IMR-90 (cell line): Measurements from ENCODE around the gene SEMA4D. TPM values are rescaled to one million over a fixed set of nuclear protein-coding genes. Genes with fewer than 3 reads are reported as not detected.

Experiments used
- ATAC-seq: fragments of 200-7000 bp; cut with Tn5 transposase; 2 replicates; pipeline ENCODE4 v1.9.1; 2020; ENCODE audit warnings: low read depth, mild to moderate bottlenecking, moderate library complexity
- BruUV-seq: library from RNA; stranded (reverse); fragments of 400-500 nt; replicated peaks from 2 replicates; lab custom pipeline; 2021; lab: Mats Ljungman, UMichigan
- CTCF ChIA-PET: fragments of 300-600 bp; formaldehyde crosslinking; extraction: SDS; loops from one replicate; lab custom pipeline; 2021; ENCODE audit warnings: antibody characterized with exemption; lab: Yijun Ruan, JAX
- POLR2A ChIA-PET: fragments of 300-600 bp; sonication (Branson Sonifier 250); formaldehyde crosslinking; loops from one replicate; lab custom pipeline; 2022; ENCODE audit warnings: antibody characterized with exemption; ENCODE audit not compliant: unreplicated experiment; lab: Charles Lee
- DNase-seq: peaks from one replicate; pipeline ENCODE4 v3.0.0; 2013
- H2AFZ ChIP-seq: replicated peaks from 2 replicates; pipeline ENCODE3; 2013; ENCODE audit warnings: low read length, mild to moderate bottlenecking; ENCODE audit not compliant: poor library complexity
- H2AK5ac ChIP-seq: 2 replicates; pipeline ENCODE4 v1.6.1; 2013; ENCODE audit warnings: low read depth, low read length, inconsistent platforms
- H2AK9ac ChIP-seq: replicated peaks from 2 replicates; pipeline ENCODE3; 2013; ENCODE audit warnings: mild to moderate bottlenecking, low read depth, low read length, moderate library complexity; ENCODE audit not compliant: poor library complexity
- H2BK120ac ChIP-seq: 2 replicates; pipeline ENCODE4 v1.6.1; 2013; ENCODE audit warnings: low read depth, low read length, inconsistent platforms
- H2BK15ac ChIP-seq: 3 replicates; pipeline ENCODE4 v1.6.1; 2013; ENCODE audit warnings: low read depth, low read length, inconsistent platforms
- H2BK20ac ChIP-seq: 2 replicates; pipeline ENCODE4 v1.6.1; 2013; ENCODE audit warnings: low read depth, mild to moderate bottlenecking, inconsistent platforms, low read length, moderate library complexity
- H2BK5ac ChIP-seq: 2 replicates; pipeline ENCODE4 v1.6.1; 2013; ENCODE audit warnings: mild to moderate bottlenecking, low read depth, low read length, inconsistent platforms; ENCODE audit not compliant: poor library complexity, severe bottlenecking
- H3K14ac ChIP-seq: replicated peaks from 2 replicates; pipeline ENCODE4 v1.6.1; 2013; ENCODE audit warnings: low read depth, low read length, inconsistent platforms
- H3K18ac ChIP-seq: 2 replicates; pipeline ENCODE4 v1.6.1; 2013; ENCODE audit warnings: low read depth, low read length, control low read depth
- H3K23ac ChIP-seq: 2 replicates; pipeline ENCODE4 v1.6.1; 2013; ENCODE audit warnings: low read depth, low read length, inconsistent platforms
- H3K27ac ChIP-seq: 2 replicates; pipeline ENCODE4 v1.5.1; 2013; ENCODE audit warnings: mild to moderate bottlenecking, control low read depth, low read length; ENCODE audit not compliant: insufficient read depth
- H3K27me3 ChIP-seq: 2 replicates; pipeline ENCODE4 v1.6.1; 2013; ENCODE audit warnings: low read length; ENCODE audit not compliant: control insufficient read depth, insufficient read depth
- H3K36me3 ChIP-seq: 2 replicates; pipeline ENCODE4 v1.6.1; 2013; ENCODE audit warnings: low read length, mixed read lengths; ENCODE audit not compliant: control insufficient read depth, insufficient read depth
- H3K4ac ChIP-seq: 2 replicates; pipeline ENCODE4 v1.6.1; 2013; ENCODE audit warnings: low read depth, low read length, inconsistent platforms
- H3K4me1 ChIP-seq: 2 replicates; pipeline ENCODE4 v1.6.1; 2013; ENCODE audit warnings: low read length, mixed read lengths; ENCODE audit not compliant: control insufficient read depth, insufficient read depth
- H3K4me2 ChIP-seq: 2 replicates; pipeline ENCODE4 v1.6.1; 2013; ENCODE audit warnings: low read depth, mild to moderate bottlenecking, control low read depth, low read length, moderate library complexity
- H3K4me3 ChIP-seq: 2 replicates; pipeline ENCODE4 v1.5.1; 2013; ENCODE audit warnings: low read depth, mild to moderate bottlenecking, control low read depth, low read length, moderate library complexity; ENCODE audit not compliant: insufficient read depth
- H3K56ac ChIP-seq: 2 replicates; pipeline ENCODE4 v1.6.1; 2013; ENCODE audit warnings: low read length, inconsistent platforms; ENCODE audit not compliant: insufficient read depth; ENCODE audit errors: extremely low read depth
- H3K79me1 ChIP-seq, 2 experiments: 2 replicates each; pipeline ENCODE4 v1.6.1; 2013; ENCODE audit warnings: low read length in 2 of 2, inconsistent platforms in 1 of 2, low read depth in 1 of 2
- H3K9ac ChIP-seq: 2 replicates; pipeline ENCODE4 v1.6.1; 2013; ENCODE audit warnings: low read depth, low read length, control low read depth
- H3K9me1 ChIP-seq: 2 replicates; pipeline ENCODE4 v1.6.1; 2013; ENCODE audit warnings: low read length, inconsistent platforms; ENCODE audit not compliant: insufficient read depth
- H3K9me3 ChIP-seq: 2 replicates; pipeline ENCODE4 v1.6.1; 2013; ENCODE audit warnings: low read length; ENCODE audit not compliant: control insufficient read depth, insufficient read depth
- H4K20me1 ChIP-seq: 2 replicates; pipeline ENCODE4 v1.6.1; 2013; ENCODE audit warnings: low read length, inconsistent platforms; ENCODE audit not compliant: insufficient read depth
- H4K5ac ChIP-seq: 2 replicates; pipeline ENCODE4 v1.6.1; 2013; ENCODE audit warnings: mild to moderate bottlenecking, low read depth, low read length, control low read depth
- H4K8ac ChIP-seq, 2 experiments: 2 replicates each; pipeline ENCODE4 v1.6.1; 2013; ENCODE audit warnings: low read depth in 2 of 2, low read length in 2 of 2, control low read depth in 1 of 2, inconsistent platforms in 1 of 2
- H4K91ac ChIP-seq: 2 replicates; pipeline ENCODE4 v1.6.1; 2013; ENCODE audit warnings: low read depth, low read length, inconsistent platforms; ENCODE audit not compliant: insufficient read depth
- CTCF ChIP-seq: conservative IDR thresholded peaks from 2 replicates; pipeline ENCODE4 v1.5.1; 2012; ENCODE audit warnings: mild to moderate bottlenecking, low read depth, low read length, improper control_type of control experiment
- MXI1 ChIP-seq: IDR thresholded peaks from 2 replicates; pipeline ENCODE4 v1.6.1; 2012; ENCODE audit warnings: low read depth, mild to moderate bottlenecking, low read length, moderate library complexity, borderline replicate concordance
- POLR2A ChIP-seq: IDR thresholded peaks from 2 replicates; pipeline ENCODE4 v1.6.1; 2012; ENCODE audit warnings: mild to moderate bottlenecking, low read depth, low read length
- RCOR1 ChIP-seq: IDR thresholded peaks from 2 replicates; pipeline ENCODE4 v1.6.1; 2012; ENCODE audit warnings: mild to moderate bottlenecking, low read length, improper control_type of control experiment; ENCODE audit not compliant: insufficient replicate concordance
- RFX5 ChIP-seq: IDR thresholded peaks from 2 replicates; pipeline ENCODE4 v1.8.0; 2012; ENCODE audit warnings: low read depth, mild to moderate bottlenecking, low read length, moderate library complexity
- SMC3 ChIP-seq: fragments of 150-350 bp; IDR thresholded peaks from 2 replicates; pipeline ENCODE4 v1.6.1; 2016; ENCODE audit warnings: low read depth, mild to moderate bottlenecking, antibody characterized with exemption, low read length, moderate library complexity
- dilution Hi-C: fragments of 300-500 bp; cut with HindIII; formaldehyde crosslinking; loops from one replicate; pipeline ENCODE4 v1.14.3; 2018; ENCODE audit warnings: low sequenced_read_pairs; ENCODE audit not compliant: unreplicated experiment
- in situ Hi-C: fragments of 300-500 bp; cut with MboI; formaldehyde crosslinking; loops from 3 replicates; pipeline ENCODE4 v1.14.3; 2019; ENCODE audit warnings: low sequenced_read_pairs, inconsistent platforms, mixed read lengths
- intact Hi-C: fragments of 100-400 bp; cut with micrococcal nuclease; formaldehyde crosslinking; loops from 2 replicates; pipeline ENCODE4 v1.10.0; 2022
- polyA plus RNA-seq, 3 experiments: library from polyadenylated mRNA; depleted of rRNA; stranded (reverse); fragments of >200 nt; gene quantifications; 2 replicates each; pipeline ENCODE4 v1.2.3, GENCODE V29; 2012; ENCODE audit warnings: low replicate concordance in 1 of 3
- total RNA-seq: library from RNA; depleted of rRNA; stranded (reverse); fragments of >200 nt; gene quantifications from 2 replicates; pipeline ENCODE4 v1.2.3, GENCODE V29; 2012

SEMA4D gene
- total and polyA plus RNA-seq, 2 of the 4 experiments (the other 2 are of a cell fraction) = 0.90 to 1.5 TPM

GRCh38 chr9:89317282-89317681, 180.6 kb downstream of the SEMA4D start (continued):
- TF ChIP-seq CTCF (no peak), MXI1 (no peak), SMC3 (no peak)

- Histone ChIP-seq H4K5ac (no peak overlapping the region), H3K27me3 (no peaks in the 10 kb centered on the region), H2BK15ac (no peak overlapping the region), H3K23ac (no peak overlapping the region), H2BK5ac (no peak overlapping the region), H3K9me3 (no peaks in the 10 kb centered on the region), H4K91ac (no peak overlapping the region), H2BK20ac (no peak overlapping the region), H3K4ac (no peak overlapping the region), H3K4me1 (peaks cover 2% of the 10 kb centered on the region; the same call in 1 of the 2 replicates), H3K79me1 (peaks cover 12 to 23% of the 10 kb centered on the region in 2 experiments), H4K8ac (no peak overlapping the region; a peak in 1 of 4 replicates), H2BK120ac (no peak overlapping the region), H3K27ac (no peak overlapping the region), H2AK5ac (no peak overlapping the region), H3K56ac (no peak overlapping the region), H3K9me1 (no peaks in the 10 kb centered on the region), H2AFZ (no peak overlapping the region), H3K36me3 (peaks cover 6% of the 10 kb centered on the region), H2AK9ac (no peak overlapping the region), H3K14ac (no peak overlapping the region), H3K4me3 (no peak overlapping the region), H3K4me2 (no peak overlapping the region), H3K9ac (no peak overlapping the region), H3K18ac (no peak overlapping the region), H4K20me1 (no peaks in the 10 kb centered on the region; the same call in 1 of the 2 replicates)
- no peak for ATAC-seq
- dilution Hi-C loops = no loop called here
- DNase-seq = no peak
- in situ Hi-C loops = no loop called here
- intact Hi-C loops = loop anchor here (10.0 kb wide), 5 partner anchors 541 to 1601 kb away; no protein-coding TSS in a partner anchor
- BruUV-seq = no TSS peak
- CTCF ChIA-PET = no interaction called here
- no peak for TF ChIP-seq RFX5
- no peak for TF ChIP-seq CTCF
- no peak for TF ChIP-seq RCOR1
- no peak for TF ChIP-seq POLR2A
- POLR2A ChIA-PET = no interaction called here
Measured at GRCh38 chr9:89315482-89315881, 182.4 kb downstream of the SEMA4D start.
